Measurements from ENCODE around the gene LSR. TPM values are rescaled to one million over a fixed set of nuclear protein-coding genes. Genes with fewer than 3 reads are reported as not detected.
A peak's percentile ranks its signal among the peaks of the same experiment; 100 is the strongest.

The LSR gene
- total RNA-seq, 2 donors from 2014 or later: 67.5 to 80.1 TPM

- intact Hi-C loops (cut with DNase I): no loop called here
- ATAC-seq (no peak), DNase-seq (no peak)
- H3K9me3 ChIP-seq: no peaks in the 10 kb centered on the region
- H3K36me3 ChIP-seq (replicated peaks in 1 of 2; ENCODE audit: insufficient read depth in 1 of 2, low read depth in 2 of 2): peaks cover 0 to 2% of the 10 kb centered on the region in 2 donors
- H3K4me1 ChIP-seq: peaks cover 20% of the 10 kb centered on the region
- no peak overlapping the region for H3K4me3 ChIP-seq
- WGBS, 2 donors: 87 to 96% methylated on average over 4 to 9 of the region's 9 CpGs
- no peak overlapping the region for H3K27ac ChIP-seq
- no peaks in the 10 kb centered on the region for H3K27me3 ChIP-seq
- TF ChIP-seq POLR2A (IDR thresholded peaks at IDR 0.05) (no peak), CTCF (IDR thresholded peaks at IDR 0.05) (no peak)
These were observed 8.3 kb downstream of the LSR start for GRCh38 chr19:35257113-35257461.

GRCh38 chr19:35260694-35261304 is 12.0 kb downstream of the LSR start:
- intact Hi-C loops (cut with DNase I): no loop called here
- WGBS, 2 donors: 73 to 78% methylated on average over 10 of the region's 10 CpGs
- H3K9me3 ChIP-seq: no peaks in the 10 kb centered on the region
- no peak overlapping the region for H3K27ac ChIP-seq
- H3K36me3 ChIP-seq (replicated peaks in 1 of 2; ENCODE audit: insufficient read depth in 1 of 2, low read depth in 2 of 2): peaks cover 0 to 6% of the 10 kb centered on the region in 2 donors
- H3K27me3 ChIP-seq: no peaks in the 10 kb centered on the region
- no peak for TF ChIP-seq CTCF (IDR thresholded peaks at IDR 0.05)
- TF ChIP-seq POLR2A (IDR thresholded peaks at IDR 0.05): no peak
- DNase-seq (peak in 2 of 4 donors; percentile 2 to 11), ATAC-seq (no peak)
- H3K4me3 ChIP-seq: no peak overlapping the region
- peaks cover 12% of the 10 kb centered on the region for H3K4me1 ChIP-seq

GRCh38 chr19:35261356-35262100 is 12.7 kb downstream of the LSR start:
- H3K4me3 ChIP-seq: no peak overlapping the region
- H3K9me3 ChIP-seq: no peaks in the 10 kb centered on the region
- no peaks in the 10 kb centered on the region for H3K27me3 ChIP-seq
- ATAC-seq (no peak), DNase-seq (peak in 2 of 4 donors; percentile 3 to 12)
- 85 to 87% methylated on average over 7 to 12 of the region's 12 CpGs for WGBS, 2 donors
- intact Hi-C loops (cut with DNase I): no loop called here
- peaks cover 0 to 6% of the 10 kb centered on the region in 2 donors for H3K36me3 ChIP-seq (replicated peaks in 1 of 2; ENCODE audit: insufficient read depth in 1 of 2, low read depth in 2 of 2)
- H3K27ac ChIP-seq: peak overlapping the region in 1 of 4 donors; percentile 31
- TF ChIP-seq CTCF (IDR thresholded peaks at IDR 0.05) (no peak), POLR2A (IDR thresholded peaks at IDR 0.05) (peak in 1 of 3 donors; percentile 6)
- H3K4me1 ChIP-seq: peaks cover 16% of the 10 kb centered on the region

GRCh38 chr19:35262101-35262761 is 13.4 kb downstream of the LSR start:
- H3K27me3 ChIP-seq: no peaks in the 10 kb centered on the region
- peaks cover 0 to 6% of the 10 kb centered on the region in 2 donors for H3K36me3 ChIP-seq (replicated peaks in 1 of 2; ENCODE audit: insufficient read depth in 1 of 2, low read depth in 2 of 2)
- ATAC-seq: no peak
- H3K27ac ChIP-seq: peak overlapping the region in 1 of 4 donors; percentile 31
- H3K4me3 ChIP-seq: no peak overlapping the region
- peak in 2 of 4 donors; percentile 9 to 17 for DNase-seq
- 75 to 88% methylated on average over 11 to 16 of the region's 17 CpGs for WGBS, 2 donors
- peaks cover 23% of the 10 kb centered on the region for H3K4me1 ChIP-seq
- no peaks in the 10 kb centered on the region for H3K9me3 ChIP-seq
- intact Hi-C loops (cut with DNase I): no loop called here
- TF ChIP-seq CTCF (IDR thresholded peaks at IDR 0.05) (no peak), POLR2A (IDR thresholded peaks at IDR 0.05) (no peak)

Measured in body of pancreas (tissue), 4 donors.